ENCODE measurements around the gene DHX8.
"Not testable (repeated sequence)": the region's sequence is repeated elsewhere in the genome, so short reads cannot be mapped to it uniquely, and the experiment has no call there.

The DHX8 gene

DNA sequence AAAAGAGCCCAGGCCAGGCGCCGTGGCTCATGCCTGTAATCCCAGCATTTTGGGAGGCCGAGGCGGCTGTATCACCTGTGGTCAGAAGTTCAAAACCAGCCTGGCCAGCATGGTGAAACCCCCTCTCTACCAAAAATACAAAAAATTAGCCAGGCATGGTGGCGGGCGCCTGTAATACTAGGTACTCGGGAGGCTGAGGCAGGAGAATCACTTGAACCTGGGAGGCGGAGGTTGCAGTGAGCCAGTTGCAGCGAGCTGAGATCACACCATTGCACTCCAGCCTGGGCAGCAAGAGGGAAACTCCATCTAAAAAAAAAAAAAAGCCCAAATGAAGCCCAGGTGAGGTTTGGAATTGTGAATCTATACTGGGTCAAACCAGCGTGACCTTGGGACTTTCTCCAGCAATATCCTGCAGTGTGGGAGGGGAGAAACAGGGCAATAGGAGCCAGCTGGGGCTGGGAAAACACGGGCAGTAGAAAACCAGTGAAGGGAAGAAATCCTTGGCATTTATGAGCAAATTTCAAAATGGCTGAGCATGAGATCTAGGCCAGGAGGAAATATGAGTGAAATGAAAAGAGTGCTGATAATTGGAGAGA lies 8.2 kb upstream of the DHX8 start:
- TF ChIP-seq, protein P1, sequence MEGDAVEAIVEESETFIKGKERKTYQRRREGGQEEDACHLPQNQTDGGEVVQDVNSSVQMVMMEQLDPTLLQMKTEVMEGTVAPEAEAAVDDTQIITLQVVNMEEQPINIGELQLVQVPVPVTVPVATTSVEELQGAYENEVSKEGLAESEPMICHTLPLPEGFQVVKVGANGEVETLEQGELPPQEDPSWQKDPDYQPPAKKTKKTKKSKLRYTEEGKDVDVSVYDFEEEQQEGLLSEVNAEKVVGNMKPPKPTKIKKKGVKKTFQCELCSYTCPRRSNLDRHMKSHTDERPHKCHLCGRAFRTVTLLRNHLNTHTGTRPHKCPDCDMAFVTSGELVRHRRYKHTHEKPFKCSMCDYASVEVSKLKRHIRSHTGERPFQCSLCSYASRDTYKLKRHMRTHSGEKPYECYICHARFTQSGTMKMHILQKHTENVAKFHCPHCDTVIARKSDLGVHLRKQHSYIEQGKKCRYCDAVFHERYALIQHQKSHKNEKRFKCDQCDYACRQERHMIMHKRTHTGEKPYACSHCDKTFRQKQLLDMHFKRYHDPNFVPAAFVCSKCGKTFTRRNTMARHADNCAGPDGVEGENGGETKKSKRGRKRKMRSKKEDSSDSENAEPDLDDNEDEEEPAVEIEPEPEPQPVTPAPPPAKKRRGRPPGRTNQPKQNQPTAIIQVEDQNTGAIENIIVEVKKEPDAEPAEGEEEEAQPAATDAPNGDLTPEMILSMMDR (IDR thresholded peaks at IDR 0.05) = no peak
- no peak for TF ChIP-seq ZFX (IDR thresholded peaks at IDR 0.05; ENCODE audit: borderline replicate concordance)
- H3K27ac ChIP-seq = no peak overlapping the region

- not testable (repeated sequence) for H3K27ac ChIP-seq
Observed at GRCh38 chr17:43476306-43476705, 7.5 kb upstream of the DHX8 start.

GRCh38 chr17:43477832-43478634 lies 5.7 kb upstream of the DHX8 start:
- no peak for TF ChIP-seq ZFX (IDR thresholded peaks at IDR 0.05; ENCODE audit: borderline replicate concordance)
- TF ChIP-seq, protein P1 (IDR thresholded peaks at IDR 0.05) = no peak
- H3K27ac ChIP-seq = no peak overlapping the region

DNA sequence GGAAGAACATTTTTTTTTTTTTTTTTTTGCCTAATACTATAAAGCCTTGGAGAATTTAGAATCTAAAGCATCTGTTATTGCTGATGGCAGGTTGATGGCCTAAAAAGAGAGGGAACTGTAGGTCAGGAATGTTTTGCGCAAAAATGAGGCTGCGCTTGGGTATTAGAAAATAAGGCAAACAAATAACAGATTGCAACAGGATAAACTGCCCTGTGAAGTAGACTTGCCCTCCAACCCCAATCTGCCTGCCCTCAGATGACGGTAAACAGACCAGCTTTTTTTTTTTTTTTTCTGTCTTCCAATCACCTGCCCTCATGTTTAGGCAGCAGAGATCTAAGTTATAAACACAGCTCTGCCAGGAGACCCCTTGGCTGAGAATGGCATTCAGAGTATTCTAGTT lies 3.8 kb upstream of the DHX8 start:
- H3K27ac ChIP-seq = no peak overlapping the region
- TF ChIP-seq, protein P1 (IDR thresholded peaks at IDR 0.05) = no peak
- no peak for TF ChIP-seq ZFX (IDR thresholded peaks at IDR 0.05; ENCODE audit: borderline replicate concordance)

DNA sequence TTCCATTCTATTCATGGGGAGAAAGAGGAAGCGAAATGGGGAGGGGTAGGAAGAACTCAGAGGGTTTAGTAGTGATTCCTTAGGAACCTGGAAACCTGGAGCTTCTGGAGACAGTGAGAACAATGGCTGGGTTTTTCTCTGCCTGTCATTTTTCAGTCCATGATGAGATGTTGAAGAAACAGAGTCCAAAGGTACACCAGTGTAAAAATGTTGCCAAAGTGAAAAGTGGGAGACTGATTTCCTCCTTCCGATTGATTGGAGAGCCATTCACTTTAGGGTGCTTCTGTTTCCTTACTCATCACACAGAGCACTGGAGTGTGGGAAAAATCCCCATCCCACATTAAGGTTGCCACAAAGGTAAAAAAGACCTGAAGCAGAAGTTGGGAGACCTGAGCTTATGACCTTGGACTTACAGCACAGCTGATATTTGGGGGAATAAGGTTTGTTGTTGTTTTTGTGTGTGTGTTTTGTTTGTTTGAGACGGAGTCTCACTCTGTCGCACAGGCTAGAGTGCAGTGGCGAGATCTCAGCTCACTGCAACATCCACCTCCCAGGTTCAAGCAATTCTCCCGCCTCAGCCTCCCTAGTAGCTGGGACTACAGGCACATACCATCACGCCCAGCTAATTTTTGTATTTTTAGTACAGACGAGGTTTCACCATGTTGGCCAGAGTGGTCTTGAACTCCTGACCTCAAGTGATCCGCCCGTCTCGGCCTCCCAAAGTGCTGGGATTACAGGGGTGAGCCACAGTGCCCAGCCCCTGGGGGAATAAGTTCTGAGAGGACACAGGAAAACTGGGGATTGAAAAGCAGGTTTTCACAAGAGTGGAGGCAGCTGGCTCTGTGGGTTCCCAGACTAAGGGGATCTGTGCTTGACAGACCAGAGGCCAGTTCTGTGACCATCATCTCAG lies 1.4 kb upstream of the DHX8 start:
- TF ChIP-seq, protein P1 (IDR thresholded peaks at IDR 0.05) = no peak
- TF ChIP-seq ZFX (IDR thresholded peaks at IDR 0.05; ENCODE audit: borderline replicate concordance) = no peak
- H3K27ac ChIP-seq = no peak overlapping the region

DNA sequence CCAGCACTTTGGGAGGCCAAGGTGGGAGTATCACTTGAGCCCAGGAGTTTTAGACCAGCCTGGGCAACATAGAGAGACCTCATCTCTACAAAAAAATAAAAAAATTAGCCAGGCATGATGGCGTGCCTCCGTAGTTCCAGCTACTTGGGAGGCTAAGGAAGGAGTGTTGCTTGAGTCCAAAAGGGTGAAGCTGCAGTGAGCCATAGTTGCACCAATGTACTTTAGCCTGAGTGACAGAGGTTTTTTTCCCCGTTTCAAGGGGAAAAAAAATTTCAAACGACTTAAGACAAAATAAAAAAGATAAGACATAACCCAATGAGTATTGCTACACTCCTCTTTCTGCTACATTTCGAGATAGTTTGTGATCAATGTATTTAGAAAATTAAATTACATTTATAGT lies 6.8 kb downstream of the DHX8 start:
- no peak overlapping the region for H3K27ac ChIP-seq
- TF ChIP-seq, protein P1 (IDR thresholded peaks at IDR 0.05) = no peak
- no peak for TF ChIP-seq ZFX (IDR thresholded peaks at IDR 0.05; ENCODE audit: borderline replicate concordance)

DNA sequence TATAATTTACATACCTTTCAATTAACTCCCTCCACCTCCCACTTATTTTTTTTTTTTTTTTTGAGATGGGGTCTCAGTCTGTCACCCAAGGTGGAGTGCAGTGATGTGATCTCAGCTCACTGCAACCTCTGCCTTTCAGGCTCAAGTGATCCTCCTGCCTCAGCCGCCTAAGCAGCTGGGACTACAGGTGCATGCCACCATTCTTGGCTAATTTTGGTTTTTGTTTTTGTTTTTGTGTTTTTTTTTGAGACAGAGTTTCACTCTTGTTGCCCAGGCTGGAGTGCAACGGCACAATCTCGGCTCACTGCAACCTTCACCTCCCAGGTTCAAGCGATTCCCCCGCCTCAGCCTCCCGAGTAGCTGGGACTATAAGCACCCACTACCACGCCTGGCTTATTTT lies 25.7 kb downstream of the DHX8 start:
- not testable (repeated sequence) for H3K27ac ChIP-seq

- H3K27ac ChIP-seq = not testable (repeated sequence)
Observed at GRCh38 chr17:43511199-43511598, 27.4 kb downstream of the DHX8 start.

Measured in 22Rv1 (cell line).